CD4-positive, alpha-beta T cell treated with Interleukin-4 for 1 hour (primary cell): Measurements from ENCODE around the gene CPA5.
"Not testable (repeated sequence)": the region's sequence is repeated elsewhere in the genome, so short reads cannot be mapped to it uniquely, and the experiment has no call there.

Experiments
- DNase-seq, 2 donors: peaks; one replicate each; pipeline ENCODE4 v3.0.0-alpha.2; 2020 to 2022

CPA5 gene, protein sequence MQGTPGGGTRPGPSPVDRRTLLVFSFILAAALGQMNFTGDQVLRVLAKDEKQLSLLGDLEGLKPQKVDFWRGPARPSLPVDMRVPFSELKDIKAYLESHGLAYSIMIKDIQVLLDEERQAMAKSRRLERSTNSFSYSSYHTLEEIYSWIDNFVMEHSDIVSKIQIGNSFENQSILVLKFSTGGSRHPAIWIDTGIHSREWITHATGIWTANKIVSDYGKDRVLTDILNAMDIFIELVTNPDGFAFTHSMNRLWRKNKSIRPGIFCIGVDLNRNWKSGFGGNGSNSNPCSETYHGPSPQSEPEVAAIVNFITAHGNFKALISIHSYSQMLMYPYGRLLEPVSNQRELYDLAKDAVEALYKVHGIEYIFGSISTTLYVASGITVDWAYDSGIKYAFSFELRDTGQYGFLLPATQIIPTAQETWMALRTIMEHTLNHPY

DNA sequence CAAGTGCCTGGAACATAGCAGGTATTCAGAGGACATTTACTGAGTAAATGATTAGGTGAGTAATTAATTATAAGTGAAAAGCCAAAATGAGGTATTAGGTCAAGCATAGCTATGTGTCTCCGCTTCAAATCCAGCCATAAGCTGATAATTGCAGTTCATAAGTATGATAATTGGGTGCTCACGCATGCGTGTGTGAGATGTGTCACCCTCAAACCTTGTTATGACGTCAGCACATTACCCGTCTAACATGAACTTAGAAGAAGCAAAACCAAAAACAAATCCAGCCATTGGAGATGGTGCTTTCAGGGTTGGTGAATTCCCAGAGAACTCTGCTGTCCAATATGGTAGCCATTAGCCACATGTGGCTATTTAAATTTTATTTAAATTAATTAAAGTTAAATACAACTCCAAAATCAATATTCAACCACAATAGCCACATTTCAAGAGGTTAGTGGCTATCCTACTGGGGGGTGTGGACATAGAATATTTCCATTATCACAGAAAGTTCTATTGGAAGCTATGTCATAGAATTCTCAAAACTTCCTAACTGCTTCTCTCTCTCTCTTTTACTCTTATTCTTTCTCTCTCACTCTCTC lies at the start of gene CPA5:
TSS of gene CPA5 (plus strand) at position 546 of the 596 bp plus-strand sequence. CDS start 1,670 bp downstream, outside the sequence.
- DNase-seq: no peak

DNA sequence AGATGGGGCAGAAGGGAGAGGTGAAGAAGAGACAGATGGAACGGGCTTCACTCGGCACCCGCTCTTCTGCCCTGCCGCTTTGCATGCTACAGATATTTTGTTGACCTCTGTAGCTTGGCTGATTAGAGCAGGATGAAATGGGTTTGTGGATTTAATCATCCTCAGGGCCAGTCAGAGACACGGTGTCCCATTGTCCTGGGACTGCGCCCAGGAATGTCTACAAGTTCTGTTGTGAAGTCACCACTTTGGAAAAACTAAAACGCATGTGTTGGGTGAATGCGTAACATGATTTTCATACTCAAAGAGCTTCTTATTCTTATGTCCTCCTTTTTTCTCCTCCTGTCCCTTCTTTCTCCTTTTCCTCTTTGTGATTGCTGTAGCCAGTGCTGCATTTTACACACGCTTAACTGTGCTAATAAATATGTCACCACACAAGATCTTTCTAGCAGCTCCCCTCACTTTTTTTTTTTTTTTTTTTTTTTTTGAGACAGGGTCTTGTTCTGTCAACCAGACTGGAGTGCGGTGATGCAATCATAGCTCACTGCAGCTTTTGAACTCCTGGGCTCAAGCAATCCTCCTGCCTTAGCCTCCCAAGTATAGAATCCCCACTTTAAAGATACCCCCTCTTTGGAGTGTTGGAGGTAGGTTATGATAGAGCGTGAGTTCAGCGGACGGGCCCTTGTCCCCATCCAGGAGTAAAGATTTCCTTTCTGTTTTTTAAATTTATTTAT lies 48.2 kb upstream of the CPA5 start:
- DNase-seq: no peak

DNA sequence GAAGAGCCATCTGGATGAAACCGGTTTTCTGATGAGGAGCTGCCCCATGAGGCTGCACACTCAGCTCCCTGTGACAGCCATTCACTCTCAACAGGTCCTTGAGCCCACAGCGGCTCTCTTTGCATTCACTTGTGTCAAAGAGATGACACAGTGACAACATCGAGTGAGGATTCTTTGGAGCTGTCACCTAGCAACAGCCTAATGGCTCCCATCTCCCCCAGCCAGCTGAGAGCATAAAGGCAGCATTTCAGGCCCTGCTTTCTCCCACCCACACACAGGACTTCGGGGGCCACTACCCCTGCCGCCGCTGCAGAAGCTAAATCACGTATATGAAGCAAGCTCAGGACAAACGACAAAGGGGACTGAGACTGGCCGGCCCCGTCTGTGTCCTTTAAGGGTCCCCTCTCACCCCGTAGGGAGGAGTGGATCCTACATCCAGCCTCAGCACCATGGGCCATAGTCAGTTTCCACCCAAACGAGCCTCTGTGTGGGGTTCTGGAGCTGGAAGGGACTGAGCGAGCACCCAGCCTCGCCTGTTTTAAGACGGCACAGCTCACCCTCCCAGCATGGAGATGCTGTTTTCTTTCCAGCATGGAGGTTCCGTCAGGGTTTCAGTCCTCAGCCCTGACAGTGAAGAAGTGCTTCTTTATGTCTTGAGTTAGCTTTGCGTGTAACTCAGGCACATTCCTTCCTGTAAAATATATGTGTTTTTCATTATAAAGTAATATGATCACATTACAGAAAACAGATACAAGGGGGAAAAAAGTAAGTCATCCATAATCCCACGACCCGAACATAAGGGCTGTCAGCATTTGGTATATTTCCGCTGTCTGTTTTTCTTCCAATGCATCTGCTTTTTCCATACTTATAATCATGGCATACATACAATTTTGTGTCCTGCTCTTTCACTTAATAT lies 46.7 kb upstream of the CPA5 start:
- DNase-seq: no peak

DNA sequence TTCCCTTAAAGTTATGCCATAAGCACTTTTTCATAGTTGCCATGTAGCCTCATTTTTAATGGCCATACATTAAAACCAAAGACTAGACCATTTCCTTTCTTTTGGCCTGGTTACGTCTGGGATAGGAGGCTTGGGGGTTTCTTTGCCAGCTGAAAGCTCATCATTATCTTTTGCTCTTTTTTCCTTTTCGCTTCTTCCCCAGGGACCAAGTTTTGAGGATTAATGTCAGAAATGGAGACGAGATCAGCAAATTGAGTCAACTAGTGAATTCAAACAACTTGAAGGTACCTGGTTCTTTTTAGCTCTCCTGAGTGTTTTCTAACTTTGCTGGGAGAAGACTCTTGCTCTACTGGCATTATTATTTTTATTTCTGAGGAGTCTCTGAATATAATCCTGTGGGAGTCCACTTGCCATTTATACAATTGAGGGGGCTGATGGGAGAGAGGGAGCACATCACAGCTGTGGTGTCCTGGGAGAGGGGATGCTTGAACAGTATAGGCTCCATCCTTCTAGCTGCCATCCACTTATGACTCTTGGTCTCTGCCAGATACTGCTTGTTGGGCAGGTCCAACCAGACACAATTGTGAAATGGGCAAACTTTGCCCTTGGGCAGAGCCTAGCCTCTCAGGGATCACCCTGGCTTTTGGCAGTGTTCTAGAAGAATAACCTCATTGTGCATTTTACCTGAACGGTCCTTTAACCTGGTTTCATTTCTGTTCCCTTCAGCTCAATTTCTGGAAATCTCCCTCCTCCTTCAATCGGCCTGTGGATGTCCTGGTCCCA lies 45.9 kb upstream of the CPA5 start:
- DNase-seq: no peak

DNA sequence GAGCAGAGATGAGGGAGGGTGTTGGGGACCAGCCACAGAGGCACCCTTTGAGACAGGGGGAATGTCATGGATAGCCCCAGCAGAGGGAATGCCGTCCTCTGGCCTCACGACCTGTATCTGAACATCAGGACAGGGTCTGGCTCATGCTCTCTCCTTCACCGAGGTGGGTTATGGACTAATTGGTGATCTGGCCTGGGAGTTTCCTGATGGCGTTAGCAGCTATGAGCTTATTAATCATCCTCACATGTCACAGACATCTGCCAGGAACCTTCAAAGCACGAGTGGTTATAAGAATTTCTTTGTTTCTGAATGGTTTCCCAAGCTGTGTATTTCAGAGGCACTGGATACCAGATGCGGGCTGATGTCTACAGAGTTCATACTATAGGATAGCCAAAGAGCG lies 44.8 kb upstream of the CPA5 start:
- no peak for DNase-seq

DNA sequence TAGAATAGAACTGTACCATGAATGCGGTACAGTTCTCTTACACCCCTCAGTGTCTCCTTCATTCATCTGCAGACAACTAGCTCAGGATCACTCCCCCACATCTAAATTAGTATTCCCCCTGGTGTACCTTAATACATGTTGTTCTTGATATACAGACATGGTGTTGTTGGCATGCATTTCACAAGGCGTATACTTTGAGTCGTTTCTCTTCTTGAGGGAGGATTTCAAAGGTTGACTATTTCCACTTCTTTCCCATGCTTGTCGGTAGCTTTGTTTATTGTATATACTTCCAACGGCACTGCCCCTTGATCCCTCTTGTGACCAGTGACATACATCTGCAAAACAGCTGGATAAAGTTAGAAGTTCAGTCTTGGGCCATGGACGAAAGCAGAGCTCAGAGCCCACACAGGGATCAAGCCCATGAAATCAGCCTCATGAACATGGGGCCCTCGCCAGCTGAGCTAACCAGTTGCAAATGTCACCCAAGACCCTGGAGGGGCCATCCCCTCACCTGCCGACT lies 43.1 kb upstream of the CPA5 start:
- no peak for DNase-seq

DNA sequence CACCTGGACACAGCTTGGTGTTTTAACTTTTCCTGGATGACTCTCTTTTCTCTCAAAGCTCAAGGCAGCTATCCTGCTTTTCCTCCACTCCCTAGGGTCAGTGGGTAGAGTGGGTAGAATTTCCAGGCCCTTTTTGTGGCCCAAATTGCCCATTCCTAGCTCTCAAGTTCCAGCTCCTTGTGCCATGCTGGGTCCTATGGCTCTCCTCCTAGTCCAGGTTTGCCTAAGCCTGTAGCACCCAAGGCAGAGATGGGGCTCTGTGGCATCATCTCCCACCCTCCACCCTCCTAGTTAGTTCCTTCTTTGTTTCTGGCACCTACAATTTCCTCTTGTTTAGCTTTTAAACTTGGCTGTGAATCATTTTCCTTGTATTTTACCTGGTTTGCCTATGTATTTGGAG lies 42.0 kb upstream of the CPA5 start:
- DNase-seq: no peak

DNA sequence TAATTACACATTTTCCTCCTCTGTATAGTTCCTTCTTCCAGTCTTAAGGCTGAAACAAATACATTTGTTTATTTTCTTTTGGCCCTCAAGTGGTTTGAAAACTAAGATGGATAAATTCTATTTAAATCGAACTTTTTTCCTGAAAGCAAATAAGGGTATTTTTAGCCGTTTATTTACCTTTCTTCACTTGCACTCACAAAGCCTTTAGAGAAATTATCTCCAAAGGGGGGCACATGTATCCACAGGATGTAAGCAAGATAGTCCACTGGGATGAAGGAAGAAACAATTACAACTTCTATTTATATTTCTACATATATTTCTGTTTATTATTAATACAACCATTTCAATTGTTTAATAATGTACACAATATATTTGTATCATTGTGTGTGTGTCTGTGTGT lies 41.5 kb upstream of the CPA5 start:
- DNase-seq: no peak

DNA sequence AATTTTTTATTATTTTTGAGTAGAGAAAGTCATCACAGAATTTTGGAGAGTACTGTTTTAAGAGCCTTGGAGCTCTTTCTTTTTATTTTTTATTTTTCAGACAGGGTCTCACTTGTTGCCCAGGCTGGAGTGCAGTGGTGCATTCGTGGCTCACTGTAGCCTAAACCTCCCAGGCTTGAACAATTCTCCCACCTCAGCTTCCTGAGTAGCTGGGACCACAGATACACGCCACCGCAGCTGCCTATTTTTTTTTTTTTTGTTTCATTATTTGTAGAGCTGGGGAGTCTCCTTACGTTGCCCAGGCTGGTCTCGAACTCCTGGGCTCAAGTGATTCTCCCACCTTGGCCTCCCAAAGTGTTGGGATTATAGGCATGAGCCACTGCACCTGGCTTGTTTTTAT lies 41.1 kb upstream of the CPA5 start:
- DNase-seq: no peak

DNA sequence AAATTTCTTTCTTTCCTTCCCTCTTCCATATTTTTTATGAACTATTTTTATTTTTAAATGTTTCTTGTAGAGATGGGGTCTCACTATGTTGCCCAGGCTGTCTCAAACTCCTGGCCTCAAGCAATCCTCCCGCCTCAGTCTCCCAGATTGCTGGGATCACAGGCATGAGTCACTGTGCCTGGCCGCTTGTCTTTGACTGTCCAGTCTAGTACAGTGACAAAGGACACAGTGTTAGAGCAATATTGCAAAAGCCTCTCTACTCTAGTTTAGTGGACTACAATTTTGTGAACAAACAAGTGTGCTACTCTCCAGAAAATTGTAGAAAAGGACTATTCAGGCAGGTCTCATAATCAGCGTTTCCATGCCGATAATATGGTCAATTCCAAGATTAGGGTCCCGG lies 40.6 kb upstream of the CPA5 start:
- DNase-seq: no peak

DNA sequence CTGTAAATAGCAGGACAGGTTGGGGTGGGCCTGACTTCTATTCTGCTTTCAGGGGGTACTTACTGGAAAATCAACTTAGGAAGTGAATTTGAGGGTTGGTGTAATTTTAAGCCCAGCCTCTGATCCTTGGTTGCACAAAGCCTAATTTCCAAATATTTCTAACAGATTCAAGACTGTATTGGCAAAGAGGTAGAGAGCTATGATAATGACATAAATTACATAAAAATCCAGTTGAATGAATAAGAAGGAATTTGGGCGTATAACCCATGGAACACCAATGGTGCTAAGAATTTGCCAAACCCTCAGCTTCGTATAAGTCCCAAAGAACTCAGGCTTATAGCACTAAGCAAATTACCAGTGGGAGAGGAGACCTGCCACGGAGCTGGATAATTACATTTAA lies 39.7 kb upstream of the CPA5 start:
- DNase-seq: no peak

DNA sequence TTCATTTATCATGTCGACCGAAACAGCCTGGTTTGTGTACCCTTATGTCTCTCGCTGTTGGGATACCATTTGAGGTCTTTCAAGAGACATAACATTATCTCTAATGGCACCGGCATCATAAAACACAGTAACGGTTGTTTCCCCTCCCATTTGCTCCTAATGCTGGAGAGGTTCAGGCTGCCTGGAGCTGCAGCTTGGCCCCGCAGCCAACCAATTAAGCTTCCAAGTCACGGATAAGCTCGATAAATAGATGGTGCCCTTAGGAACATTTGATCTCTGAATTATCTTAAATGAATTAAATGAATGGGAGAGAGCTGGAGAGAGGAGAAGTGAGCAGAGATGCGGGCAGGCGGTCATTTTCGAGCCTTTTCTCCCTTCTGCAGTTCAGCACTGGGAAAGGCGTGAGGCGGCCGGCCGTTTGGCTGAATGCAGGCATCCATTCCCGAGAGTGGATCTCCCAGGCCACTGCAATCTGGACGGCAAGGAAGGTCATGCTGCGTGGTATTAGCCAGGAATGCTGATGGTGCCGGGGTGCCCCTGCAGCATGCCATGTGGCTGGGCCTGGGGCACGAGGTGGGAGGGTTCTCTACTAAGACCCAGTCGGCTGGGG lies 39.1 kb upstream of the CPA5 start:
- no peak for DNase-seq

DNA sequence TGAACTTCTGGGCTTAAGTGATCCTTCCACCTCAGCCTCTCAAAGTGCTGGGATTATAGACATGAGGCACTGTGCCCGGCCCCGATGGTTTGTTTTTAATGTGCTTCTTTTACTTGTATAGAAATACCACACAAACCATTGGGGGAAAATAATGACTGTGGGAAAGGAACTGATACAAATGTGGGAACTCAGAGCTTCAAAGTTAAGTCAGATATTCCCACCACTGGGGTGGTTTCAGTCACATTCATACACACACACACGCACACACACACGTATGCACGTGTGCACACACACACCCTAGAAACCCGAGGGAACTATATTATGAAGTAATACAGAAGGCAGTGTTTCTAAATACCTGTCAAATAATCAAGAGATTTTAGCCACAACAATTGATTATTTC lies 34.6 kb upstream of the CPA5 start:
- no peak for DNase-seq

DNA sequence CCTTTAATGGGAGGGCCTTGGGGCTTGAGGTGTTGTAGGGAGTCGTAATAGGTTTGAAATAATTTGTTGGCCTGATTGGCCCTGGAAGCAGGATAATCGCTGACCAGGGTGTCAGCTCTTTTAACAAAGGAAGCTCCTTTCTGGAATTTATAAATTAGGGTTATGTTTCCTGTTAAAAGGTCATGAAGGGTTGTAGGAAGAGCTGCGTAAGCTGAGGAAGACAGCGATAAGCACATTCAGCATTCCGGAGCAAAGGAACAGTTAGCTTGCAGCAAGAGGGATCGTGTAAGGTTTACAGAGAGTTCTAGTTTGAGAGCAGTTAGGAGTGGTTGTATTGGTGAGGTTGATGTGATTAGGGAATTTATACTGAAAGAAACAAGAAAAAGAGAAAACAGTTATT lies 30.3 kb upstream of the CPA5 start:
- no peak for DNase-seq

DNA sequence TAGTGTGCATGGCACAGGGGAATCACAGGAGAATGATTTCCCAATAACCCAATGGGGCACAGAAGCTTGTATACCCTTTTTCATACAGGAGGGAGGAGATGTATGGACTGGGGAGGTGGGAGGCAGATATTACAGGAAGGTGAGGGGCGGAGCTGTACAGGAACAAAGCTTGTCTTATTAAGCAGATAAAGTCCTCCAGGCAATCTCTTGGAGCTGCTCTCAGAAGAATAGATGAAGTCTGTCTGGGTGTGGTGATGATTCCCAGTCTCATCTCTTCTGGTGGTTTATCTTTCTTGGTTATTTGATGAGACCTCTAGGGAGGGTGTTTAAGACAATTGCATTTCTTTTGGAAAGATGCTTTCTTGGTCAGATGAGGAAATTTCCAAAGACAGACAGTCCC lies 25.1 kb upstream of the CPA5 start:
- DNase-seq: no peak

DNA sequence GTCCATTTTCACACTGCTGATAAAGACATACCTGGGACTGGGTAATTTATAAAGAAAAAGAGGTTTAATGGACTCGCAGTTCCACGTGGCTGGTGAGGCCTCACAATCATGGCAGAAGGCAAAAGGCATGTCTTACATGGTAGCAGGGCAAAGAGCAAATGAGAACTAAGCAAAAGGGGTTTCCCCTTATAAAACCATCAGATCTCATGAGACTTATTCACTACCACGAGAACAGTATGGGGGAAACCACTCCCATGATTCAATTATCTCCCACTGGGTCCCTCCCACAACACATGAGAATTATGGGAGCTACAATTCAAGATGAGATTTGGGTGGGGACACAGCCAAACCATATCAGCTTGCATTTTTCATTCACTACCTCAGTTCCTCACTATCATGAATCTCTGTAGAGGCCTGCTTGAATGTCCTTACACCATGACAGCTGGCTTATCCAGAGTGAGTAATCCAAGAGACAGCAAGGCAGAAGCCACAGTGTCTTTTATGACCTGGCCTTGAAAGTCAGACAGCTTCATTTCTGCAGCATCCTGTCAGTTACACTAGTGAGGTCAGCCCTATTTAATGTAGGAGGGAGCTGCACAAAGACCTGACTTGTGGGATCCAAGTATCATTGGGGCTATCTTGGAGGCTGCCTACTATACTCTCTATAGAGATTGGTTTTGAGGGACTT lies 22.9 kb upstream of the CPA5 start:
- DNase-seq: not testable (repeated sequence)

DNA sequence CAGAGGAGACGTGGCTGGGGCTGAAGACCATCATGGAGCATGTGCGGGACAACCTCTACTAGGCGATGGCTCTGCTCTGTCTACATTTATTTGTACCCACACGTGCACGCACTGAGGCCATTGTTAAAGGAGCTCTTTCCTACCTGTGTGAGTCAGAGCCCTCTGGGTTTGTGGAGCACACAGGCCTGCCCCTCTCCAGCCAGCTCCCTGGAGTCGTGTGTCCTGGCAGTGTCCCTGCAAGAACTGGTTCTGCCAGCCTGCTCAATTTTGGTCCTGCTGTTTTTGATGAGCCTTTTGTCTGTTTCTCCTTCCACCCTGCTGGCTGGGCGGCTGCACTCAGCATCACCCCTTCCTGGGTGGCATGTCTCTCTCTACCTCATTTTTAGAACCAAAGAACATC lies 22.0 kb upstream of the CPA5 start:
- no peak for DNase-seq

DNA sequence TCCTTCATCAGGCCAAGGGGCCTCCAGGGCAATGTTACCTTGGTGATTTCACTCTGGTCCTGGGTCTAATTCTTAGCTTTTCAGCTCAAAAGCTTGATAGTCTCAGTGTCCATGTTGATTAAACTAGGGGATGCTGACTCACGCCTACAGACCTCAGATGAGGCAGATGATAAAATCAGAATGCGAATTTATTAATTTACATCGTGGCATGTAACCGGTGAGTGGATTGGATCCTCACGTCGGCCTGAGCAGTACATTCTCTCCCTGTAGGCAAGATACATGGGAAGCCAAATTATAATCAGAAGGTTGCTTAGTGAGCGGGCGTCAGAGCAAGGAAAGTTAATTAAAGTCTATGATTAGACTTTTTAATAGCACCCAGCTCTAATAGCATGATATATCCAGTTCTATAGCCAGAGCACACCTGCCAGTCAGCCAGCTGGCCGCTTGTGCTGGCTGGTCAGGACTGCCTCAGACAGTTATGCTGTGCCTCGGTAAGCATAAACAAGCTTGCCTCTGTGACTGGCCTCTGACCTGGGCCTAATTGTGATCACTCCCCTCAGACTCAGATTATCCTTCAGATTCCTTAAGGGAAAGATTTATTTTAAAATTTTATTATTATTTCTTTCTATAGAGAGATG lies 20.2 kb upstream of the CPA5 start:
- no peak for DNase-seq

DNA sequence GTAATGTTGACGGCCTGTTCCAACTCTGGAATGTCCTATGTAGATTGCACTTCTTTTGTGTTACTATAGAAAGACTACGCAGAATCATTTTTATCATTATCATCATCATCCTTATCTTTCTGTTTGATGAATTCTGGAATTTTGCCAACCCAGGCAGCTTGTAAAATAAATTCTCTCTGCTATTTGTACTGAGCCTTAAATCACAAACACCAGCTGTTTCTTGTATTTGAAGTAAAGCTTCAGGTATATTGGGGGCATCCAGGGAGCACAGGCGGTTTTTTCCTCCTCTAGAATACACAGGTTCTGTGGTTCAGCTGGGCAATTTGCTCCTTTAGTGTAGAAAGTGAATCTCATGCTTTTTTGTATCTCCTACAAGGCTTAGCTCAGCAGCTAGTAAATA lies 14.9 kb upstream of the CPA5 start:
- no peak for DNase-seq
